HepG2 (cell line): ENCODE data around the gene CELSR2. TPM values are rescaled to one million over a fixed set of nuclear protein-coding genes. Genes with fewer than 3 reads are reported as not detected.

ENCODE experiments used
- ATAC-seq: fragments of 200-7000 bp; cut with Tn5 transposase; 3 replicates; pipeline ENCODE4 v1.9.1; 2020; ENCODE audit warnings: mild to moderate bottlenecking, moderate library complexity
- BruUV-seq: library from RNA; stranded (reverse); fragments of 400-500 nt; replicated peaks from 2 replicates; lab custom pipeline; 2021; lab: Mats Ljungman, UMichigan
- CTCF ChIA-PET: fragments of 300-600 bp; formaldehyde crosslinking; extraction: SDS; loops from one replicate; lab custom pipeline; 2021; ENCODE audit warnings: low total read pairs, inconsistent platforms, low intra/inter-chr PET ratio; lab: Yijun Ruan, JAX
- POLR2A ChIA-PET: fragments of 350-600 bp; sonication (Branson Sonifier 250); formaldehyde crosslinking; loops from one replicate; lab custom pipeline; 2020; ENCODE audit warnings: antibody characterized with exemption, inconsistent platforms; lab: Yijun Ruan, JAX
- DNase-seq: peaks from one replicate; pipeline ENCODE4 v3.0.0-alpha.2; 2015; ENCODE audit warnings: low spot score
- FAIRE-seq: peaks from 3 replicates; lab custom pipeline; 2011; peaks lifted over from hg19 to GRCh38; lab: Jason Lieb, UNC
- H2AFZ ChIP-seq: one replicate; pipeline ENCODE4 v1.6.1; 2011; ENCODE audit warnings: low read length, inconsistent platforms
- H3K27ac ChIP-seq: fragments of 300-600 bp; 3 replicates; pipeline ENCODE4 v1.8.0; 2011; ENCODE audit warnings: mixed run types, mild to moderate bottlenecking, mixed read lengths, low read length, inconsistent platforms; ENCODE audit not compliant: insufficient read depth; ENCODE audit errors: extremely low read length
- H3K27me3 ChIP-seq, 2 experiments: fragments of 200-600 bp in 1 of 2; 2 replicates in 1 of 2; 3 replicates in 1 of 2; pipeline versions ENCODE4 v1.6.0 to v1.8.0; 2011; ENCODE audit warnings: low read length in 2 of 2, mild to moderate bottlenecking in 2 of 2, moderate library complexity in 2 of 2, inconsistent platforms in 1 of 2; ENCODE audit not compliant: insufficient read depth in 2 of 2, control insufficient read depth in 1 of 2
- H3K36me3 ChIP-seq, 2 experiments: fragments of 200-600 bp in 1 of 2; replicated peaks in 1 of 2; 2 replicates in 1 of 2; 3 replicates in 1 of 2; pipeline versions ENCODE4 v1.5.1 to v1.8.0; 2011; ENCODE audit warnings: low read length in 2 of 2, inconsistent platforms in 1 of 2; ENCODE audit not compliant: insufficient read depth in 2 of 2, control insufficient read depth in 1 of 2
- H3K4me1 ChIP-seq: 2 replicates; pipeline ENCODE4 v1.5.1; 2012; ENCODE audit warnings: low read length, inconsistent platforms; ENCODE audit not compliant: insufficient read depth
- H3K4me2 ChIP-seq: 2 replicates; pipeline ENCODE4 v1.6.0; 2011; ENCODE audit warnings: low read depth, low read length, inconsistent platforms
- H3K4me3 ChIP-seq, 3 experiments: fragments of 200-600 bp in 1 of 3; sonication (generic), shearing (Covaris generic) in 1 of 3; replicated peaks in 1 of 3; 2 replicates each; pipeline ENCODE4 v1.5.1; 2011 to 2016; ENCODE audit warnings: low read length in 3 of 3, inconsistent platforms in 2 of 3, low read depth in 2 of 3, mild to moderate bottlenecking in 2 of 3, control low read depth in 1 of 3, mixed read lengths in 1 of 3; ENCODE audit not compliant: insufficient read depth in 1 of 3
- H3K79me2 ChIP-seq: one replicate; pipeline ENCODE4 v1.6.1; 2011; ENCODE audit warnings: low read length, inconsistent platforms; ENCODE audit not compliant: insufficient read depth
- H3K9ac ChIP-seq: 2 replicates; pipeline ENCODE4 v1.6.0; 2011; ENCODE audit warnings: mild to moderate bottlenecking, low read depth, low read length, inconsistent platforms; ENCODE audit not compliant: insufficient read depth
- H3K9me3 ChIP-seq: 2 replicates; pipeline ENCODE4 v1.5.1; 2012; ENCODE audit warnings: mild to moderate bottlenecking, low read length
- H4K20me1 ChIP-seq: 2 replicates; pipeline ENCODE4 v1.6.0; 2011; ENCODE audit warnings: inconsistent platforms, mild to moderate bottlenecking, low read length, moderate library complexity; ENCODE audit not compliant: insufficient read depth
- ATF5 ChIP-seq: sonication (generic); formaldehyde crosslinking; IDR thresholded peaks from 2 replicates; pipeline ENCODE4 v1.4.0; 2020; ENCODE audit warnings: mild to moderate bottlenecking, low read depth, missing genetic modification reagents
- HOMEZ ChIP-seq: IDR thresholded peaks from 2 replicates; pipeline ENCODE4 v1.6.1; 2016; ENCODE audit warnings: low read depth
- MTERF4 ChIP-seq: sonication (generic); formaldehyde crosslinking; IDR thresholded peaks from 2 replicates; pipeline ENCODE4 v1.8.0; 2023; ENCODE audit warnings: mild to moderate bottlenecking, missing genetic modification reagents
- SP4 ChIP-seq: sonication (generic); formaldehyde crosslinking; IDR thresholded peaks from 2 replicates; pipeline ENCODE4 v1.8.1; 2023; ENCODE audit warnings: mild to moderate bottlenecking, missing genetic modification reagents
- ZNF275 ChIP-seq: sonication (generic); formaldehyde crosslinking; IDR thresholded peaks from 2 replicates; pipeline ENCODE4 v1.8.0; 2022; ENCODE audit warnings: missing genetic modification reagents, mild to moderate bottlenecking, inconsistent platforms, borderline replicate concordance
- ZNF501 ChIP-seq: sonication (generic); formaldehyde crosslinking; IDR thresholded peaks from 2 replicates; pipeline ENCODE4 v1.5.1; 2020; ENCODE audit warnings: mild to moderate bottlenecking, moderate library complexity, missing genetic modification reagents
- ZNF616 ChIP-seq: sonication (generic); formaldehyde crosslinking; IDR thresholded peaks from 2 replicates; pipeline ENCODE4 v1.5.0; 2020; ENCODE audit warnings: low read depth, mild to moderate bottlenecking, missing genetic modification reagents
- ZSCAN12 ChIP-seq: sonication (generic); formaldehyde crosslinking; IDR thresholded peaks from 2 replicates; pipeline ENCODE4 v1.9.0; 2021; ENCODE audit warnings: mild to moderate bottlenecking, missing genetic modification reagents
- WGBS: methylation state at CpG from one replicate; pipeline ENCODE4 v1.1.6; 2017; ENCODE audit warnings: low lambda C conversion rate; 5-methylcytosine and 5-hydroxymethylcytosine counted together
- in situ Hi-C: cut with HindIII; loops from 2 replicates; pipeline ENCODE4 v1.10.0; 2017; ENCODE audit warnings: low pct_unique_long_range_greater_than_20kb; ENCODE audit not compliant: extremely low pct_ligation_motif_present
- intact Hi-C: fragments of 100-400 bp; cut with micrococcal nuclease; formaldehyde crosslinking; loops from one replicate; pipeline ENCODE4 v1.10.0; 2022; ENCODE audit not compliant: unreplicated experiment
- polyA plus RNA-seq, 8 experiments: library from polyadenylated mRNA; depleted of rRNA in 3 of 8; stranded (reverse) in 7 of 8; unstranded in 1 of 8; fragments of >200 nt; fragmentation: Illumina TruSeq in 4 of 8; extraction: Trizol in 4 of 8; gene quantifications; 2 replicates each; pipeline versions ENCODE4 v1.2.1 to v1.2.3, GENCODE V29; 2011 to 2016; ENCODE audit warnings: low read depth in 4 of 8, missing spikeins in 1 of 8, mixed read lengths in 1 of 8; ENCODE audit not compliant: insufficient read depth in 1 of 8
- total RNA-seq, 5 experiments: library from RNA; depleted of rRNA; stranded (reverse); fragments of >200 nt; fragmentation: Illumina TruSeq; extraction: Trizol; gene quantifications; 2 replicates each; pipeline ENCODE4 v1.2.3, GENCODE V29; 2016; ENCODE audit warnings: low read depth in 1 of 5

The CELSR2 gene
- total and polyA plus RNA-seq, 2 of the 13 experiments (the other 11 are each of a cell fraction or from before 2014, with no cell fraction given): 4.0 to 6.6 TPM

- ATAC-seq (no peak), FAIRE-seq (no peak), DNase-seq (no peak)
- 85% methylated on average over 6 of the region's 6 CpGs for WGBS
- H4K20me1 ChIP-seq: no peaks in the 10 kb centered on the region
- CTCF ChIA-PET: no interaction called here
- POLR2A ChIA-PET: interaction anchor here (1.1 kb wide), 1 partner anchor 8 kb away, joined by 3 read pairs; no protein-coding TSS in a partner anchor
- BruUV-seq: no TSS peak
- intact Hi-C loops (loop anchor here (5.0 kb wide), 1 partner anchor 169 kb away; the partner anchor contains the start of gene TMEM167B), in situ Hi-C loops (loop anchor here (5.0 to 10.0 kb wide), 3 partner anchors 59 to 273 kb away; partner anchors contain the start of gene GPR61)
- TF ChIP-seq ZNF616 (CRISPR knock-in tag): no peak
- no peak for TF ChIP-seq ZNF275 (CRISPR knock-in tag)
- no peak for TF ChIP-seq MTERF4 (CRISPR knock-in tag)
- TF ChIP-seq ATF5: no peak
- no peak for TF ChIP-seq SP4
- TF ChIP-seq ZNF501: no peak
- TF ChIP-seq HOMEZ: no peak
- no peak for TF ChIP-seq ZSCAN12
- H3K4me2 ChIP-seq: no peak overlapping the region
- H3K27ac ChIP-seq: no peak overlapping the region
- no peak overlapping the region for H3K4me3 ChIP-seq
- no peaks in the 10 kb centered on the region for H3K27me3 ChIP-seq
- no peak overlapping the region for H3K9ac ChIP-seq
- H3K9me3 ChIP-seq: no peaks in the 10 kb centered on the region
- no peaks in the 10 kb centered on the region for H3K79me2 ChIP-seq
- peaks cover 3 to 16% of the 10 kb centered on the region in 2 experiments; a peak in 4 of 5 replicates for H3K36me3 ChIP-seq
- no peaks in the 10 kb centered on the region for H3K4me1 ChIP-seq
- H2AFZ ChIP-seq: no peak overlapping the region
These were observed 12.2 kb downstream of the CELSR2 start for GRCh38 chr1:109261578-109261977.
